Ramos (cell line): ENCODE results near the gene ZNF385D.

ENCODE experiments used
- in situ Hi-C: fragments of 300-500 bp; cut with MboI; formaldehyde crosslinking; loops from one replicate; pipeline ENCODE4 v1.14.3; 2022; ENCODE audit warnings: low sequenced_read_pairs; ENCODE audit not compliant: unreplicated experiment

The ZNF385D gene

GRCh38 chr3:21691036-21691435 lies 60.0 kb downstream of the ZNF385D start:
- in situ Hi-C loops = no loop called here

GRCh38 chr3:21682206-21682605 lies 68.8 kb downstream of the ZNF385D start:
- in situ Hi-C loops = no loop called here

GRCh38 chr3:21673393-21673792 lies 77.6 kb downstream of the ZNF385D start:
- in situ Hi-C loops = no loop called here

GRCh38 chr3:21672303-21672702 lies 78.7 kb downstream of the ZNF385D start:
- in situ Hi-C loops = no loop called here

- in situ Hi-C loops = no loop called here
Measured at GRCh38 chr3:21670386-21670785, 80.6 kb downstream of the ZNF385D start.

GRCh38 chr3:21668012-21668411 lies 83.0 kb downstream of the ZNF385D start:
- in situ Hi-C loops = no loop called here

GRCh38 chr3:21665444-21666100 lies 85.4 kb downstream of the ZNF385D start:
- in situ Hi-C loops = no loop called here

- in situ Hi-C loops = no loop called here
Measured at GRCh38 chr3:21664996-21665395, 86.0 kb downstream of the ZNF385D start.

- in situ Hi-C loops = no loop called here
Measured at GRCh38 chr3:21662403-21662802, 88.6 kb downstream of the ZNF385D start.

GRCh38 chr3:21654662-21655061 lies 96.3 kb downstream of the ZNF385D start:
- in situ Hi-C loops = no loop called here

- in situ Hi-C loops = no loop called here
Measured at GRCh38 chr3:21654241-21654640, 96.8 kb downstream of the ZNF385D start.

- in situ Hi-C loops = no loop called here
Measured at GRCh38 chr3:21649519-21649918, 101.5 kb downstream of the ZNF385D start.

GRCh38 chr3:21647961-21648360 lies 103.0 kb downstream of the ZNF385D start:
- in situ Hi-C loops = no loop called here

- in situ Hi-C loops = no loop called here
Measured at GRCh38 chr3:21645121-21645897, 105.7 kb downstream of the ZNF385D start.

- in situ Hi-C loops = no loop called here
Measured at GRCh38 chr3:21644268-21644667, 106.7 kb downstream of the ZNF385D start.

GRCh38 chr3:21643752-21644151 lies 107.3 kb downstream of the ZNF385D start:
- in situ Hi-C loops = no loop called here

GRCh38 chr3:21642433-21642832 lies 108.6 kb downstream of the ZNF385D start:
- in situ Hi-C loops = no loop called here

GRCh38 chr3:21641959-21642358 lies 109.1 kb downstream of the ZNF385D start:
- in situ Hi-C loops = no loop called here

- in situ Hi-C loops = no loop called here
Measured at GRCh38 chr3:21638488-21638887, 112.5 kb downstream of the ZNF385D start.

- in situ Hi-C loops = no loop called here
Measured at GRCh38 chr3:21634112-21634511, 116.9 kb downstream of the ZNF385D start.

GRCh38 chr3:21624524-21624923 lies 126.5 kb downstream of the ZNF385D start:
- in situ Hi-C loops = no loop called here

- in situ Hi-C loops = no loop called here
Measured at GRCh38 chr3:21621181-21621651, 129.8 kb downstream of the ZNF385D start.
